ENCODE data around the gene LPIN2.
"Not testable (repeated sequence)": the region's sequence is repeated elsewhere in the genome, so short reads cannot be mapped to it uniquely, and the experiment has no call there.

Gene LPIN2

GRCh38 chr18:3051718-3052410 is 38.9 kb upstream of the LPIN2 start:
- Histone ChIP-seq H3K27ac (no peak overlapping the region), H3K4me3 (no peak overlapping the region)
- no peak for DNase-seq (ENCODE audit: low spot score)
- TF ChIP-seq, protein P1, sequence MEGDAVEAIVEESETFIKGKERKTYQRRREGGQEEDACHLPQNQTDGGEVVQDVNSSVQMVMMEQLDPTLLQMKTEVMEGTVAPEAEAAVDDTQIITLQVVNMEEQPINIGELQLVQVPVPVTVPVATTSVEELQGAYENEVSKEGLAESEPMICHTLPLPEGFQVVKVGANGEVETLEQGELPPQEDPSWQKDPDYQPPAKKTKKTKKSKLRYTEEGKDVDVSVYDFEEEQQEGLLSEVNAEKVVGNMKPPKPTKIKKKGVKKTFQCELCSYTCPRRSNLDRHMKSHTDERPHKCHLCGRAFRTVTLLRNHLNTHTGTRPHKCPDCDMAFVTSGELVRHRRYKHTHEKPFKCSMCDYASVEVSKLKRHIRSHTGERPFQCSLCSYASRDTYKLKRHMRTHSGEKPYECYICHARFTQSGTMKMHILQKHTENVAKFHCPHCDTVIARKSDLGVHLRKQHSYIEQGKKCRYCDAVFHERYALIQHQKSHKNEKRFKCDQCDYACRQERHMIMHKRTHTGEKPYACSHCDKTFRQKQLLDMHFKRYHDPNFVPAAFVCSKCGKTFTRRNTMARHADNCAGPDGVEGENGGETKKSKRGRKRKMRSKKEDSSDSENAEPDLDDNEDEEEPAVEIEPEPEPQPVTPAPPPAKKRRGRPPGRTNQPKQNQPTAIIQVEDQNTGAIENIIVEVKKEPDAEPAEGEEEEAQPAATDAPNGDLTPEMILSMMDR (IDR thresholded peaks at IDR 0.05) = no peak

DNA sequence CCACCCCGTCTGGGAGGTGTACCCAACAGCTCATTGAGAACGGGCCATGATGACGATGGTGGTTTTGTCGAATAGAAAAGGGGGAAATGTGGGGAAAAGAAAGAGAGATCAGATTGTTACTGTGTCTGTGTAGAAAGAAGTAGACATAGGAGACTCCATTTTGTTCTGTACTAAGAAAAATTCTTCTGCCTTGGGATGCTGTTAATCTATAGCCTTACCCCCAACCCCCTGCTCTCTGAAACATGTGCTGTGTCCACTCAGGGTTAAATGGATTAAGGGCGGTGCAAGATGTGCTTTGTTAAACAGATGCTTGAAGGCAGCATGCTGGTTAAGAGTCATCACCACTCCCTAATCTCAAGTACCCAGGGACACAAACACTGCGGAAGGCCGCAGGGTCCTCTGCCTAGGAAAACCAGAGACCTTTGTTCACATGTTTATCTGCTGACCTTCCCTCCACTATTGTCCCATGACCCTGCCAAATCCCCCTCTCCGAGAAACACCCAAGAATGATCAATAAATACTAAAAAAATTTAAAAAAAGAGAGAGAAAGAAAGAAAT is 37.0 kb upstream of the LPIN2 start:
- not testable (repeated sequence) for H3K27ac ChIP-seq; DNase-seq (ENCODE audit: low spot score); H3K4me3 ChIP-seq

- TF ChIP-seq, protein P1 (IDR thresholded peaks at IDR 0.05) = no peak
- Histone ChIP-seq H3K27ac (no peak overlapping the region), H3K4me3 (no peak overlapping the region)
- DNase-seq (ENCODE audit: low spot score) = no peak
These were observed 35.9 kb upstream of the LPIN2 start for GRCh38 chr18:3048820-3049349.

- Histone ChIP-seq H3K4me3 (no peak overlapping the region), H3K27ac (no peak overlapping the region)
- TF ChIP-seq, protein P1 (IDR thresholded peaks at IDR 0.05) = no peak
- DNase-seq (ENCODE audit: low spot score) = no peak
These were observed 35.2 kb upstream of the LPIN2 start for GRCh38 chr18:3048121-3048520.

DNA sequence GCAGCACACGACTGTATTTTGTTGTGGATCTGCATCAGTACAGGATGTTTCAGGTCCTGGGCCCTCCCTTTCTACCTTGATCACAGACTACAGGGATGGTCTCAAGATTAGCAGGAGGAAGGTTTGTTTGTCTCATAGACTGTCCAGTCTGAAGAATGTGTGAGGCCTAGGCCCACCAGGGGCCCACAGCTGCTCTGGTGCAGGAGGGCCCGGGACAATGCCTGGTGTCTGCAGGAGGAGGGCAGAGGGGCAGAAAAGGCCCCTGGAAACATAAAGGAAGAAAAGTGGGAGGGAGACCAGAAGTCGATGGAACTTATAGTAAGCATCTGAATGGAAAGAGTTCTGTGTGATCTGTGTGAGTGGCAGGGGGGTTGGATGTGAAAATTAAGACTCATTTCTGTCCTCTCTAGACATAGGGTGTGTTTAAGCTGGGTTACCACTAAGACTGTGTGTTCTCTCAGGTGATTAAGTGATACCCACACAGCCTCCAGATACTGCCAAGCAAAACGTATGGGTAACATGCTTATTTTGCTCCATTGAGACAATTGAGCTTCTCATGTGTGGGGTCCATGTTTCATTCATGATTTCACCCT is 33.4 kb upstream of the LPIN2 start:
- no peak for DNase-seq (ENCODE audit: low spot score)
- Histone ChIP-seq H3K27ac (no peak overlapping the region), H3K4me3 (no peak overlapping the region)
- TF ChIP-seq, protein P1 (IDR thresholded peaks at IDR 0.05) = no peak

GRCh38 chr18:3044931-3045698 is 32.2 kb upstream of the LPIN2 start:
- TF ChIP-seq, protein P1 (IDR thresholded peaks at IDR 0.05) = no peak
- no peak overlapping the region for H3K4me3 ChIP-seq
- no peak for DNase-seq (ENCODE audit: low spot score)
- H3K27ac ChIP-seq = no peak overlapping the region

DNA sequence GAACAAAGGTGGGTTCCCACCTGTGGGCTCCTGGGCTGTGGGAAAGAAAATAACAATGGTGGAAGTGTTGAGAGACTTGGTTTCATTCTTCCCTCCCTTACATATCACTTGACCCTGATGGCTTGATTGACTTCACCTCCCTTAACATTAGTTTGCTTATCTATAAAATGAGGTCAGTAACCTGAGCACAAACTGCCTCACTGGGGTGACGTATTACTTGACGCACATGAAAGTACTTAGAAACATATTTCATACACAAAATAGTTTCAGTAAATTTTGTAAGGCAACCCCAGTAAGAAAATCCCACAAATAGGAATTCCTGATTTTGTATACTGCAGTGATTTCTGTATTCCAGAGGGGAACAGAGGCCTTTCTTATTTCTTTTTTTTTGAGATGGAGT is 29.4 kb upstream of the LPIN2 start:
- DNase-seq (ENCODE audit: low spot score) = no peak
- H3K27ac ChIP-seq = no peak overlapping the region
- TF ChIP-seq, protein P1 (IDR thresholded peaks at IDR 0.05) = no peak
- H3K4me3 ChIP-seq = no peak overlapping the region

Data from coronary artery (tissue), 2 donors.